Measurements from ENCODE around the gene GRIA2.

Gene GRIA2

GRCh38 chr4:157357887-157358286 is 137.4 kb downstream of the GRIA2 start:
- Histone ChIP-seq H3K27ac (no peak overlapping the region), H3K4me3 (no peak overlapping the region)

- Histone ChIP-seq H3K27ac (no peak overlapping the region), H3K4me3 (no peak overlapping the region)
Measured at GRCh38 chr4:157358439-157358838, 137.9 kb downstream of the GRIA2 start.

GRCh38 chr4:157358851-157359250 is 138.3 kb downstream of the GRIA2 start:
- no peak overlapping the region for H3K27ac ChIP-seq
- H3K4me3 ChIP-seq, result no peak overlapping the region

- no peak overlapping the region for H3K27ac ChIP-seq
- no peak overlapping the region for H3K4me3 ChIP-seq
Measured at GRCh38 chr4:157363360-157363759, 142.8 kb downstream of the GRIA2 start.

GRCh38 chr4:157372154-157372553 is 151.6 kb downstream of the GRIA2 start:
- Histone ChIP-seq H3K4me3 (no peak overlapping the region), H3K27ac (no peak overlapping the region)

- H3K27ac ChIP-seq, result no peak overlapping the region
- H3K4me3 ChIP-seq, result no peak overlapping the region
Measured at GRCh38 chr4:157372567-157372966, 152.0 kb downstream of the GRIA2 start.

GRCh38 chr4:157389741-157390140 is 169.2 kb downstream of the GRIA2 start:
- H3K4me3 ChIP-seq, result no peak overlapping the region
- no peak overlapping the region for H3K27ac ChIP-seq

GRCh38 chr4:157405070-157405469 is 184.5 kb downstream of the GRIA2 start:
- Histone ChIP-seq H3K27ac (no peak overlapping the region), H3K4me3 (no peak overlapping the region)

Measured in skin epidermis (tissue), 12 donors.